HepG2 (cell line): ENCODE results near the gene ALPK3. TPM values are rescaled to one million over a fixed set of nuclear protein-coding genes. Genes with fewer than 3 reads are reported as not detected.

Source experiments
- ATAC-seq: fragments of 200-7000 bp; cut with Tn5 transposase; 3 replicates; pipeline ENCODE4 v1.9.1; 2020; ENCODE audit warnings: mild to moderate bottlenecking, moderate library complexity
- BruUV-seq: library from RNA; stranded (reverse); fragments of 400-500 nt; replicated peaks from 2 replicates; lab custom pipeline; 2021; lab: Mats Ljungman, UMichigan
- CTCF ChIA-PET: fragments of 300-600 bp; formaldehyde crosslinking; extraction: SDS; loops from one replicate; lab custom pipeline; 2021; ENCODE audit warnings: low total read pairs, inconsistent platforms, low intra/inter-chr PET ratio; lab: Yijun Ruan, JAX
- POLR2A ChIA-PET: fragments of 350-600 bp; sonication (Branson Sonifier 250); formaldehyde crosslinking; loops from one replicate; lab custom pipeline; 2020; ENCODE audit warnings: antibody characterized with exemption, inconsistent platforms; lab: Yijun Ruan, JAX
- DNase-seq: peaks from one replicate; pipeline ENCODE4 v3.0.0-alpha.2; 2015; ENCODE audit warnings: low spot score
- FAIRE-seq: peaks from 3 replicates; lab custom pipeline; 2011; peaks lifted over from hg19 to GRCh38; lab: Jason Lieb, UNC
- H2AFZ ChIP-seq: one replicate; pipeline ENCODE4 v1.6.1; 2011; ENCODE audit warnings: low read length, inconsistent platforms
- H3K27ac ChIP-seq: fragments of 300-600 bp; 3 replicates; pipeline ENCODE4 v1.8.0; 2011; ENCODE audit warnings: mixed run types, mild to moderate bottlenecking, mixed read lengths, low read length, inconsistent platforms; ENCODE audit not compliant: insufficient read depth; ENCODE audit errors: extremely low read length
- H3K27me3 ChIP-seq, 2 experiments: fragments of 200-600 bp in 1 of 2; 2 replicates in 1 of 2; 3 replicates in 1 of 2; pipeline versions ENCODE4 v1.6.0 to v1.8.0; 2011; ENCODE audit warnings: low read length in 2 of 2, mild to moderate bottlenecking in 2 of 2, moderate library complexity in 2 of 2, inconsistent platforms in 1 of 2; ENCODE audit not compliant: insufficient read depth in 2 of 2, control insufficient read depth in 1 of 2
- H3K36me3 ChIP-seq, 2 experiments: fragments of 200-600 bp in 1 of 2; replicated peaks in 1 of 2; 2 replicates in 1 of 2; 3 replicates in 1 of 2; pipeline versions ENCODE4 v1.5.1 to v1.8.0; 2011; ENCODE audit warnings: low read length in 2 of 2, inconsistent platforms in 1 of 2; ENCODE audit not compliant: insufficient read depth in 2 of 2, control insufficient read depth in 1 of 2
- H3K4me1 ChIP-seq: 2 replicates; pipeline ENCODE4 v1.5.1; 2012; ENCODE audit warnings: low read length, inconsistent platforms; ENCODE audit not compliant: insufficient read depth
- H3K4me2 ChIP-seq: 2 replicates; pipeline ENCODE4 v1.6.0; 2011; ENCODE audit warnings: low read depth, low read length, inconsistent platforms
- H3K4me3 ChIP-seq, 3 experiments: fragments of 200-600 bp in 1 of 3; sonication (generic), shearing (Covaris generic) in 1 of 3; replicated peaks in 1 of 3; 2 replicates each; pipeline ENCODE4 v1.5.1; 2011 to 2016; ENCODE audit warnings: low read length in 3 of 3, inconsistent platforms in 2 of 3, low read depth in 2 of 3, mild to moderate bottlenecking in 2 of 3, control low read depth in 1 of 3, mixed read lengths in 1 of 3; ENCODE audit not compliant: insufficient read depth in 1 of 3
- H3K79me2 ChIP-seq: one replicate; pipeline ENCODE4 v1.6.1; 2011; ENCODE audit warnings: low read length, inconsistent platforms; ENCODE audit not compliant: insufficient read depth
- H3K9ac ChIP-seq: 2 replicates; pipeline ENCODE4 v1.6.0; 2011; ENCODE audit warnings: mild to moderate bottlenecking, low read depth, low read length, inconsistent platforms; ENCODE audit not compliant: insufficient read depth
- H3K9me3 ChIP-seq: 2 replicates; pipeline ENCODE4 v1.5.1; 2012; ENCODE audit warnings: mild to moderate bottlenecking, low read length
- H4K20me1 ChIP-seq: 2 replicates; pipeline ENCODE4 v1.6.0; 2011; ENCODE audit warnings: inconsistent platforms, mild to moderate bottlenecking, low read length, moderate library complexity; ENCODE audit not compliant: insufficient read depth
- ETV6 ChIP-seq: sonication (generic); formaldehyde crosslinking; conservative IDR thresholded peaks from 2 replicates; pipeline ENCODE4 v1.4.0; 2020; ENCODE audit warnings: missing genetic modification reagents
- HNRNPL ChIP-seq: fragments of 200-400 bp; formaldehyde crosslinking; IDR thresholded peaks from 2 replicates; pipeline ENCODE4 v1.6.1; 2017; ENCODE audit warnings: mild to moderate bottlenecking, low read depth, low read length
- NFE2L2 ChIP-seq: fragments of 150-350 bp; IDR thresholded peaks from 2 replicates; pipeline ENCODE4 v1.6.1; 2014; ENCODE audit warnings: low read length
- RFX1 ChIP-seq: fragments of 450-650 bp; IDR thresholded peaks from 2 replicates; pipeline ENCODE4 v1.6.1; 2017
- YEATS2 ChIP-seq: sonication (generic); formaldehyde crosslinking; IDR thresholded peaks from 2 replicates; pipeline ENCODE4 v1.4.0; 2020; ENCODE audit warnings: missing genetic modification reagents, borderline replicate concordance
- ZNF772 ChIP-seq: sonication (generic); formaldehyde crosslinking; IDR thresholded peaks from 2 replicates; pipeline ENCODE4 v1.5.0; 2020; ENCODE audit warnings: mild to moderate bottlenecking, missing genetic modification reagents
- WGBS: methylation state at CpG from one replicate; pipeline ENCODE4 v1.1.6; 2017; ENCODE audit warnings: low lambda C conversion rate; 5-methylcytosine and 5-hydroxymethylcytosine counted together
- in situ Hi-C: cut with HindIII; loops from 2 replicates; pipeline ENCODE4 v1.10.0; 2017; ENCODE audit warnings: low pct_unique_long_range_greater_than_20kb; ENCODE audit not compliant: extremely low pct_ligation_motif_present
- intact Hi-C: fragments of 100-400 bp; cut with micrococcal nuclease; formaldehyde crosslinking; loops from one replicate; pipeline ENCODE4 v1.10.0; 2022; ENCODE audit not compliant: unreplicated experiment
- polyA plus RNA-seq, 8 experiments: library from polyadenylated mRNA; depleted of rRNA in 3 of 8; stranded (reverse) in 7 of 8; unstranded in 1 of 8; fragments of >200 nt; fragmentation: Illumina TruSeq in 4 of 8; extraction: Trizol in 4 of 8; gene quantifications; 2 replicates each; pipeline versions ENCODE4 v1.2.1 to v1.2.3, GENCODE V29; 2011 to 2016; ENCODE audit warnings: low read depth in 4 of 8, missing spikeins in 1 of 8, mixed read lengths in 1 of 8; ENCODE audit not compliant: insufficient read depth in 1 of 8
- total RNA-seq, 5 experiments: library from RNA; depleted of rRNA; stranded (reverse); fragments of >200 nt; fragmentation: Illumina TruSeq; extraction: Trizol; gene quantifications; 2 replicates each; pipeline ENCODE4 v1.2.3, GENCODE V29; 2016; ENCODE audit warnings: low read depth in 1 of 5
- TF ChIP-seq, protein P1 (sequence below): sonication (generic); formaldehyde crosslinking; IDR thresholded peaks from 2 replicates; pipeline ENCODE4 v1.8.0; 2022; ENCODE audit warnings: mild to moderate bottlenecking, missing genetic modification reagents, borderline replicate concordance
- TF ChIP-seq, protein P2 (sequence below): sonication (generic); formaldehyde crosslinking; IDR thresholded peaks from 2 replicates; pipeline ENCODE4 v1.5.0; 2020; ENCODE audit warnings: mild to moderate bottlenecking, missing genetic modification reagents
- TF ChIP-seq, protein P3 (sequence below): sonication (generic); formaldehyde crosslinking; IDR thresholded peaks from 2 replicates; pipeline ENCODE4 v1.5.1; 2020; ENCODE audit warnings: mild to moderate bottlenecking, missing genetic modification reagents, borderline replicate concordance
- TF ChIP-seq, protein P4 (sequence below): sonication (generic); formaldehyde crosslinking; IDR thresholded peaks from 2 replicates; pipeline ENCODE4 v1.8.0; 2023; ENCODE audit warnings: mild to moderate bottlenecking, missing genetic modification reagents

The ALPK3 gene
- total and polyA plus RNA-seq, 2 of the 13 experiments (the other 11 are each of a cell fraction or from before 2014, with no cell fraction given), result 0.04 to 0.42 TPM

- in situ Hi-C loops, result no loop called here
- peaks cover 67% of the 10 kb centered on the region for H3K4me1 ChIP-seq
- intact Hi-C loops, result no loop called here
- CTCF ChIA-PET, result no interaction called here
- H3K27ac ChIP-seq, result no peak overlapping the region
- DNase-seq, result no peak
- no peak overlapping the region for H3K4me3 ChIP-seq
- H2AFZ ChIP-seq, result no peak overlapping the region
- no peak overlapping the region for H3K9ac ChIP-seq
- no peak for FAIRE-seq
- no peaks in the 10 kb centered on the region for H4K20me1 ChIP-seq
- H3K27me3 ChIP-seq, result peaks cover 0 to 11% of the 10 kb centered on the region in 2 experiments; a peak in 1 of 5 replicates
- no peaks in the 10 kb centered on the region for H3K79me2 ChIP-seq
- POLR2A ChIA-PET, result no interaction called here
- no TSS peak for BruUV-seq
- H3K36me3 ChIP-seq, result no peaks in the 10 kb centered on the region
- no peak overlapping the region; the same call in 1 of the 2 replicates for H3K4me2 ChIP-seq
- no peak for ATAC-seq
- 27% methylated on average over 7 of the region's 7 CpGs for WGBS
- H3K9me3 ChIP-seq, result no peaks in the 10 kb centered on the region
- TF ChIP-seq HNRNPL, result no peak
- TF ChIP-seq ZNF772, result no peak
- TF ChIP-seq, protein P1, sequence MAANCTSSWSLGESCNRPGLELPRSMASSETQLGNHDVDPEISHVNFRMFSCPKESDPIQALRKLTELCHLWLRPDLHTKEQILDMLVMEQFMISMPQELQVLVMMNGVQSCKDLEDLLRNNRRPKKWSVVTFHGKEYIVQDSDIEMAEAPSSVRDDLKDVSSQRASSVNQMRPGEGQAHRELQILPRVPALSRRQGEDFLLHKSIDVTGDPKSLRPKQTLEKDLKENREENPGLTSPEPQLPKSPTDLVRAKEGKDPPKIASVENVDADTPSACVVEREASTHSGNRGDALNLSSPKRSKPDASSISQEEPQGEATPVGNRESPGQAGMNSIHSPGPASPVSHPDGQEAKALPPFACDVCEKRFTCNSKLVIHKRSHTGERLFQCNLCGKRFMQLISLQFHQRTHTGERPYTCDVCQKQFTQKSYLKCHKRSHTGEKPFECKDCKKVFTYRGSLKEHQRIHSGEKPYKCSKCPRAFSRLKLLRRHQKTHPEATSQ (CRISPR knock-in tag), result no peak
- TF ChIP-seq YEATS2, result no peak
- no peak for TF ChIP-seq ETV6 (CRISPR knock-in tag)
- no peak for TF ChIP-seq RFX1
- TF ChIP-seq, protein P2, sequence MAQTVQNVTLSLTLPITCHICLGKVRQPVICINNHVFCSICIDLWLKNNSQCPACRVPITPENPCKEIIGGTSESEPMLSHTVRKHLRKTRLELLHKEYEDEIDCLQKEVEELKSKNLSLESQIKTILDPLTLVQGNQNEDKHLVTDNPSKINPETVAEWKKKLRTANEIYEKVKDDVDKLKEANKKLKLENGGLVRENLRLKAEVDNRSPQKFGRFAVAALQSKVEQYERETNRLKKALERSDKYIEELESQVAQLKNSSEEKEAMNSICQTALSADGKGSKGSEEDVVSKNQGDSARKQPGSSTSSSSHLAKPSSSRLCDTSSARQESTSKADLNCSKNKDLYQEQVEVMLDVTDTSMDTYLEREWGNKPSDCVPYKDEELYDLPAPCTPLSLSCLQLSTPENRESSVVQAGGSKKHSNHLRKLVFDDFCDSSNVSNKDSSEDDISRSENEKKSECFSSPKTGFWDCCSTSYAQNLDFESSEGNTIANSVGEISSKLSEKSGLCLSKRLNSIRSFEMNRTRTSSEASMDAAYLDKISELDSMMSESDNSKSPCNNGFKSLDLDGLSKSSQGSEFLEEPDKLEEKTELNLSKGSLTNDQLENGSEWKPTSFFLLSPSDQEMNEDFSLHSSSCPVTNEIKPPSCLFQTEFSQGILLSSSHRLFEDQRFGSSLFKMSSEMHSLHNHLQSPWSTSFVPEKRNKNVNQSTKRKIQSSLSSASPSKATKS (CRISPR knock-in tag), result no peak
- TF ChIP-seq, protein P3, sequence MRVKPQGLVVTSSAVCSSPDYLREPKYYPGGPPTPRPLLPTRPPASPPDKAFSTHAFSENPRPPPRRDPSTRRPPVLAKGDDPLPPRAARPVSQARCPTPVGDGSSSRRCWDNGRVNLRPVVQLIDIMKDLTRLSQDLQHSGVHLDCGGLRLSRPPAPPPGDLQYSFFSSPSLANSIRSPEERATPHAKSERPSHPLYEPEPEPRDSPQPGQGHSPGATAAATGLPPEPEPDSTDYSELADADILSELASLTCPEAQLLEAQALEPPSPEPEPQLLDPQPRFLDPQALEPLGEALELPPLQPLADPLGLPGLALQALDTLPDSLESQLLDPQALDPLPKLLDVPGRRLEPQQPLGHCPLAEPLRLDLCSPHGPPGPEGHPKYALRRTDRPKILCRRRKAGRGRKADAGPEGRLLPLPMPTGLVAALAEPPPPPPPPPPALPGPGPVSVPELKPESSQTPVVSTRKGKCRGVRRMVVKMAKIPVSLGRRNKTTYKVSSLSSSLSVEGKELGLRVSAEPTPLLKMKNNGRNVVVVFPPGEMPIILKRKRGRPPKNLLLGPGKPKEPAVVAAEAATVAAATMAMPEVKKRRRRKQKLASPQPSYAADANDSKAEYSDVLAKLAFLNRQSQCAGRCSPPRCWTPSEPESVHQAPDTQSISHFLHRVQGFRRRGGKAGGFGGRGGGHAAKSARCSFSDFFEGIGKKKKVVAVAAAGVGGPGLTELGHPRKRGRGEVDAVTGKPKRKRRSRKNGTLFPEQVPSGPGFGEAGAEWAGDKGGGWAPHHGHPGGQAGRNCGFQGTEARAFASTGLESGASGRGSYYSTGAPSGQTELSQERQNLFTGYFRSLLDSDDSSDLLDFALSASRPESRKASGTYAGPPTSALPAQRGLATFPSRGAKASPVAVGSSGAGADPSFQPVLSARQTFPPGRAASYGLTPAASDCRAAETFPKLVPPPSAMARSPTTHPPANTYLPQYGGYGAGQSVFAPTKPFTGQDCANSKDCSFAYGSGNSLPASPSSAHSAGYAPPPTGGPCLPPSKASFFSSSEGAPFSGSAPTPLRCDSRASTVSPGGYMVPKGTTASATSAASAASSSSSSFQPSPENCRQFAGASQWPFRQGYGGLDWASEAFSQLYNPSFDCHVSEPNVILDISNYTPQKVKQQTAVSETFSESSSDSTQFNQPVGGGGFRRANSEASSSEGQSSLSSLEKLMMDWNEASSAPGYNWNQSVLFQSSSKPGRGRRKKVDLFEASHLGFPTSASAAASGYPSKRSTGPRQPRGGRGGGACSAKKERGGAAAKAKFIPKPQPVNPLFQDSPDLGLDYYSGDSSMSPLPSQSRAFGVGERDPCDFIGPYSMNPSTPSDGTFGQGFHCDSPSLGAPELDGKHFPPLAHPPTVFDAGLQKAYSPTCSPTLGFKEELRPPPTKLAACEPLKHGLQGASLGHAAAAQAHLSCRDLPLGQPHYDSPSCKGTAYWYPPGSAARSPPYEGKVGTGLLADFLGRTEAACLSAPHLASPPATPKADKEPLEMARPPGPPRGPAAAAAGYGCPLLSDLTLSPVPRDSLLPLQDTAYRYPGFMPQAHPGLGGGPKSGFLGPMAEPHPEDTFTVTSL (CRISPR knock-in tag), result no peak
- no peak for TF ChIP-seq NFE2L2
- TF ChIP-seq, protein P4, sequence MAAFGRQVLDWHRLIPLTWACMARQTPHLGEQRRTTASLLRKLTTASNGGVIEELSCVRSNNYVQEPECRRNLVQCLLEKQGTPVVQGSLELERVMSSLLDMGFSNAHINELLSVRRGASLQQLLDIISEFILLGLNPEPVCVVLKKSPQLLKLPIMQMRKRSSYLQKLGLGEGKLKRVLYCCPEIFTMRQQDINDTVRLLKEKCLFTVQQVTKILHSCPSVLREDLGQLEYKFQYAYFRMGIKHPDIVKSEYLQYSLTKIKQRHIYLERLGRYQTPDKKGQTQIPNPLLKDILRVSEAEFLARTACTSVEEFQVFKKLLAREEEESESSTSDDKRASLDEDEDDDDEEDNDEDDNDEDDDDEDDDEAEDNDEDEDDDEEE (CRISPR knock-in tag), result no peak
Measured at GRCh38 chr15:84881520-84881830, 64.3 kb downstream of the ALPK3 start.
